Right lobe of liver (tissue), 4 donors: Measurements from ENCODE around the gene TMEM255B.

Source experiments
- CTCF ChIP-seq, 4 donors: fragments of 200-600 bp in 3 of 4; fragments of 450-650 bp in 1 of 4; IDR thresholded peaks; one replicate each; pipeline versions ENCODE4 v1.5.1 to v1.8.0; 2016 to 2022; ENCODE audit warnings: antibody characterized with exemption in 4 of 4, mild to moderate bottlenecking in 2 of 4
- POLR2A ChIP-seq: fragments of 450-650 bp; IDR thresholded peaks from one replicate; pipeline ENCODE4 v1.6.1; 2017; ENCODE audit warnings: antibody characterized with exemption, mild to moderate bottlenecking
- donor health status: DM: no; HTN: no; CAD: no.
- donor health status: DM: no; HTN: no; CAD: no.
- donor health status: DM: no; HTN: yes; CAD: no.

GRCh38 chr13:113765564-113765910 lies 6.5 kb downstream of the TMEM255B start:
- no peak for TF ChIP-seq POLR2A
- no peak for TF ChIP-seq CTCF (IDR thresholded peaks at IDR 0.05)
